H1 (cell line): ENCODE measurements around the gene EXTL1.

Experiments
- EP300 ChIP-seq, 2 experiments: IDR thresholded peaks; 1 replicate in 1 of 2; 2 replicates in 1 of 2; pipeline ENCODE4 v1.6.1; 2011 to 2012; ENCODE audit warnings: low read depth in 2 of 2, low read length in 2 of 2, mild to moderate bottlenecking in 2 of 2, borderline replicate concordance in 1 of 2, inconsistent platforms in 1 of 2, moderate library complexity in 1 of 2
- EZH2 ChIP-seq: fragments of 200-600 bp; sonication (generic); IDR thresholded peaks from 2 replicates; pipeline ENCODE4 v1.7.1; 2012; ENCODE audit warnings: low read depth, mild to moderate bottlenecking, moderate library complexity, low read length, inconsistent platforms; ENCODE audit not compliant: severe bottlenecking
- MAFK ChIP-seq: IDR thresholded peaks from 2 replicates; pipeline ENCODE4 v1.6.1; 2012; ENCODE audit warnings: low read depth, mild to moderate bottlenecking, improper control_type of control experiment, low read length
- POLR2AphosphoS5 ChIP-seq: IDR thresholded peaks from 2 replicates; pipeline ENCODE4 v1.6.1; 2011; ENCODE audit warnings: low read depth, low read length
- TF ChIP-seq, protein P1 (sequence below), 3 experiments: IDR thresholded peaks; 1 replicate in 2 of 3; 2 replicates in 1 of 3; pipeline versions ENCODE4 v1.5.1 to v1.6.1; 2011; ENCODE audit warnings: low read length in 3 of 3, mild to moderate bottlenecking in 3 of 3, inconsistent platforms in 2 of 3, low read depth in 1 of 3, moderate library complexity in 1 of 3; ENCODE audit not compliant: insufficient read depth in 1 of 3; ENCODE audit errors: control extremely low read depth in 1 of 3

DNA sequence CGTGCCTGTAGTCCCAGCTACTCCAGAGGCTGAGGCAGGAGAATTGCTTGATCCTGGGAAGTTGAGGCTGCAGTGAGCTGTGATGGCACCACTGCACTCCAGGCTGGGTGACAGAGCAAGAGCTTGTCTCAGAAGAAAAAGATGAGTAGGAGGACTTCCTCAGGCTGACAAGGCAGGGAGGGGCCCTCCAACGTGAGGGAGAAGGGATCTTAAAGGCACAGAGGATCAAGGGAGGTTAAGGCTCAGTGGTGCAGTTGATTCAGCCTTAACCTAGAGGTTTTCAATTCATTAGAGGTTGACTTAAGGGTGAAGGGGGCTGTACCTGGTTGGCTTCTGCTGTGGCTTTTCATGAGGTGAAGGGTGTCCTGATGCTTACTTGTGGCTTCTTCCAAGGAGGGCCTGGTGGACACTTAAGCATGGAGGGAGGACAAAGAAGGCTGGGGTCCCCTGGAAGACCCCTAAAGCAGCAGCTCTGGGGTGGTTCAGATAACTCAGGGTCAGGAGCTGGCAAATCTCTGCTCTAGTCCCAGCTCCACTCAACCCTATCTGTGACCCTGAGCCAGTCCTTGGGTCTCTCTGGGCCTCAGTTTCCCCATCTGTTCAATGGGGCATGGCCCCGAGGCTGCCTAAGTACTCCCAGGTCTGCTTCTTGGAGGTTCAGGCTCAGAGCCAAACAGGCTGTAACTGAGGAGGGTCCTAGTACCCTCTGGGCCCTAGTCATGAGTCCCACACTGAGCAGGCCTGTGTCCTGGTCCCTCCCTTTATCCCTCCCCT, 6.3 kb downstream of the EXTL1 start:
- TF ChIP-seq POLR2AphosphoS5, result no peak
- TF ChIP-seq EZH2, result no peak
- TF ChIP-seq, protein P1, sequence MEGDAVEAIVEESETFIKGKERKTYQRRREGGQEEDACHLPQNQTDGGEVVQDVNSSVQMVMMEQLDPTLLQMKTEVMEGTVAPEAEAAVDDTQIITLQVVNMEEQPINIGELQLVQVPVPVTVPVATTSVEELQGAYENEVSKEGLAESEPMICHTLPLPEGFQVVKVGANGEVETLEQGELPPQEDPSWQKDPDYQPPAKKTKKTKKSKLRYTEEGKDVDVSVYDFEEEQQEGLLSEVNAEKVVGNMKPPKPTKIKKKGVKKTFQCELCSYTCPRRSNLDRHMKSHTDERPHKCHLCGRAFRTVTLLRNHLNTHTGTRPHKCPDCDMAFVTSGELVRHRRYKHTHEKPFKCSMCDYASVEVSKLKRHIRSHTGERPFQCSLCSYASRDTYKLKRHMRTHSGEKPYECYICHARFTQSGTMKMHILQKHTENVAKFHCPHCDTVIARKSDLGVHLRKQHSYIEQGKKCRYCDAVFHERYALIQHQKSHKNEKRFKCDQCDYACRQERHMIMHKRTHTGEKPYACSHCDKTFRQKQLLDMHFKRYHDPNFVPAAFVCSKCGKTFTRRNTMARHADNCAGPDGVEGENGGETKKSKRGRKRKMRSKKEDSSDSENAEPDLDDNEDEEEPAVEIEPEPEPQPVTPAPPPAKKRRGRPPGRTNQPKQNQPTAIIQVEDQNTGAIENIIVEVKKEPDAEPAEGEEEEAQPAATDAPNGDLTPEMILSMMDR (IDR thresholded peaks at IDR 0.05; ENCODE audit: control extremely low read depth in 1 of 3, insufficient read depth in 1 of 3, low read depth in 1 of 3, low read length in 3 of 3), result no peak
- TF ChIP-seq MAFK, result no peak
- TF ChIP-seq EP300 (IDR thresholded peaks at IDR 0.05; ENCODE audit: borderline replicate concordance in 1 of 2, low read depth in 2 of 2, low read length in 2 of 2), result no peak
